Skeletal muscle cell (primary cell): ENCODE data around the gene RAD50.
"Not testable (repeated sequence)": the region's sequence is repeated elsewhere in the genome, so short reads cannot be mapped to it uniquely, and the experiment has no call there.

Experiments
- DNase-seq: peaks from one replicate; pipeline ENCODE4 v3.0.0-alpha.2; 2010; ENCODE audit warnings: low read depth
- H3K4me3 ChIP-seq: 2 replicates; pipeline ENCODE4 v1.5.1; 2011; ENCODE audit warnings: low read depth, mild to moderate bottlenecking, control low read depth, low read length, moderate library complexity

RAD50 gene

DNA sequence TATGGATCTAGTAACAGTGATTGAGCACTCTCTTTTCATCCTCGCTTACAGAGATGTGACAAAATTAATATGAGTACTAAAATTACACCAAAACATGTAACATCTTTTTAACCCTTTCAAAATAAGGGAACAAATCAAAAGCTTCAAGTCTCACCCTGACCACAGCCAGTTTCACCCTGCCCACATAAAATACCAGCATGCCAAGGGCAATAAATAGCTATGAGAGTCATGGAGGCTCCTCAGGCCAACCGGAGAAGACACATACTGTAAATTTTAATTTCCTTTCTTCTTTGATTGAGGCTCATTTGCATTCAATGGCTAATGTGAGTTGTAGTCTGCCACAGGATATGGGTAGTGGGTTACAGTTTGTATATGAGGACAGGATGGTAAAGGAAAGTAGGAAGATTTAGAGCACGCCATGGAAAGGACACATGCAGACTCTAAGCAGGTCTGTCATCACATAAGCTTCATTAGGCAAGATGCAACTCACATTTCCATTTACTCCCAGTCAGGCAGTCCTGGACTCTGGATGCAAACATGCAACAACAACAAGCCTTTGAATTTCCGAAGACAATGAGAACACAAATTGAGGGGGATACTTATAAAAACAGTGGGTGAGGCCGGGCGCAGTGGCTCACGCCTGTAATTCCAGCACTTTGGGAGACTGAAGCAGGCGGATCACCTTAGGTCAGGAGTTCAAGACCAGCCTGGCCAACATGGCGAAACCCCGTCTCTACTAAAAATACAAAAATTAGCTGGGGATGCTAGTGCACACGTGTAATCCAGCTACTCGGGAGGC is 128.3 kb downstream of the RAD50 start:
- DNase-seq = no peak
- H3K4me3 ChIP-seq = no peak overlapping the region

DNA sequence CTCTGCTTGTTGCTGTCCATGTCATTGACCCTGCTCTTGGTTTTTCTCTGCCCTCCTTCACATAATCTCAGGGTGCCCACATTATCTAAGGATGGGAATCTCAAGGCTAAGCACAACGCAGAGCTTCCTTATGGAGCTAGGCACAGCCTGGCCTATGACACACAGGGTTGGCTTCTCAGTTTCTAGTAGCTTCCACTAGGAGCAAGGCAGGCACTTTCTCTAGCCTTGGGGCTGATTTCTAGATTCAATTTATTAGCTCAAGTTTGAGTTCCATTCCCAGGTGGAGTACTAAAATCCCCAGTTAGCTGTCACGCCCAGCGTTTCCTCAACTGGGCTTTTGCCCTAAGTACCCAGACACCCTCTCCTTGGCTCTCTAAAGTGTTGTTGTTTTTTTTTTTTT is 129.4 kb downstream of the RAD50 start:
- DNase-seq = no peak
- H3K4me3 ChIP-seq = no peak overlapping the region

- DNase-seq = no peak
Measured at GRCh38 chr5:132687995-132688394, 131.2 kb downstream of the RAD50 start.

GRCh38 chr5:132688536-132689339 is 132.0 kb downstream of the RAD50 start:
- DNase-seq = no peak
- H3K4me3 ChIP-seq = no peak overlapping the region

More at GRCh38 chr5:132687995-132688394, 131.2 kb downstream of the RAD50 start:
- no peak overlapping the region for H3K4me3 ChIP-seq

DNA sequence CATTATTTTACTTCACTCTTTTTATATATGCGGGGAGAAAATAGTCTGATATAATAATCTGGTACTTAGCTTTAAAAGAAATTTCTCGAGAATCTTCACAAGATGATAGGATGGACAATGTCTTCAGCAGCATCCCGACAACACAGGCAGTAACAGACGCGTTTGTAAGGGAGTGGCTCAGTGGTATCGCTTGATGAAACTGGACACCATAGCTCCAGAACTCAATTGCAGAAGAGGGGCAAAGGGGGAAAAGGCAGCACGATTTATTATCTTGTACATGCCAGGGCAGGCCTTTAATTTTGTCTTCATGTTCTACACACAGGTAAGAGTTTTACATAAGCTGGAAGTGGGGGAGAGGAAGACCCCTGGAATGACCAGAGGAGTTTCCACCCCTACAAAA is 132.7 kb downstream of the RAD50 start:
- DNase-seq = no peak
- H3K4me3 ChIP-seq = no peak overlapping the region

- H3K4me3 ChIP-seq = no peak overlapping the region
- DNase-seq = no peak
Measured at GRCh38 chr5:132690156-132690555, 133.4 kb downstream of the RAD50 start.

DNA sequence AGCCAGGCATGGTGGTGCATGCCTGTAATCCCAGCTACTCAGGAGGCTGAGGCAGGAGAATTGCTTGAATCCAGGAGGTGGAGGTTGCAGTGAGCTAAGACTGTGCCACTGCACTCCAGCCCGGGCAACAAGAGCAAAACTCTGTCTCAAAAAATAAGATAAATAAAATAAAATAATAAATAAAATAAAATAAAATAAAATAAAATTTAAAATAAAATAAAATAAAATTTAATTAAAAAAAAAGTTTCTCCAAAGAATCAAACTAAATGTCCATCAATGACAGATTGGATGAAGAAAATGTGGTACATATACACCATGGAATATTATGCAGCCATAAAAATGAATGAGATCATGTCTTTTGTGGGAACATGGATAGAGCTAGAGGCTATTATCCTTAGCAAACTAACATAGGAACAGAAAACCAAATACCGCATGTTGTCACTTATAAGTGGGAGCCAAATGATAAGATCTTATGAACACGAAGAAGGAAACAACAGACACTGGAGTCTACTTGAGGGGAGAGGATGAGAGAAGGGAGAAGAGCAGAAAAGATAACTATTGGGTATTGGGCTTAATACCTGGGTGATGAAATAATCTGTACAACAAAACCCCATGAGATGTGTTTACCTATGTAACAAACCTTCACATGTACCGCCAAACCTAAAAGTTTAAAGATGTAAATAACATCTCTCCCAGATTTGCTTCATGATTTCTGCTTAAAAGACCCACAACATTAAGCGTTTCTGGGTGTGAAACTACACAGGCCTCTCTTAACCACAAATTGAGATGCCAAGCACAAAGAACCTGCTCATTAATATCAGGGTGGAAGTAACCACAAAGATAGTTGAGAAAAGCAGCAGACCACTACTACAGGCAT is 135.2 kb downstream of the RAD50 start:
- not testable (repeated sequence) for H3K4me3 ChIP-seq, DNase-seq

GRCh38 chr5:132692632-132692967 is 135.8 kb downstream of the RAD50 start:
- no peak for DNase-seq

More at GRCh38 chr5:132692632-132692967, 135.8 kb downstream of the RAD50 start:
- H3K4me3 ChIP-seq = no peak overlapping the region
